Germinal center (tissue), 1 donor: Measurements from ENCODE around the gene HS6ST3.

ENCODE experiments used
- DNase-seq: peaks from one replicate; pipeline ENCODE4 v3.0.0; 2012; ENCODE audit warnings: mixed read lengths, low spot score

The HS6ST3 gene

GRCh38 chr13:96199315-96199714 is 109.4 kb downstream of the HS6ST3 start:
- DNase-seq = no peak

DNA sequence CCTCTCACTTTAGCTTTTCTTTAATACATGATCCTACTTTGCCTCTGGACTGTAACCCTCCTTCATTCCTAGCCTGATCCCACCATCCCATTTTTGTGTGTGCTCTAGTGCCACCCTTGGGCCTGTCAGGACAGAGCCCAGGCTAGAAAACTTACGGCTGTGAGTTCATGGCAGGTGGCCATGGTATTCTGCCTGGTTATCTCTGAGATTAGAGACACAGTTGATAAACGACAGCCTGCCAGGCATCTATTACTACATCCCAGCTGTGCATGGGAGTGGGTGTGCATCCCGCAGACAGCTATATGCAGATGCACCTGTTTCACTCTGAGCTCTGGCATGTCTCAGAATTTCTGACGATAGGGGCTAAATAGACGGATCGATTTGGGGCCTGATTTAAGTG is 110.9 kb downstream of the HS6ST3 start:
- no peak for DNase-seq

DNA sequence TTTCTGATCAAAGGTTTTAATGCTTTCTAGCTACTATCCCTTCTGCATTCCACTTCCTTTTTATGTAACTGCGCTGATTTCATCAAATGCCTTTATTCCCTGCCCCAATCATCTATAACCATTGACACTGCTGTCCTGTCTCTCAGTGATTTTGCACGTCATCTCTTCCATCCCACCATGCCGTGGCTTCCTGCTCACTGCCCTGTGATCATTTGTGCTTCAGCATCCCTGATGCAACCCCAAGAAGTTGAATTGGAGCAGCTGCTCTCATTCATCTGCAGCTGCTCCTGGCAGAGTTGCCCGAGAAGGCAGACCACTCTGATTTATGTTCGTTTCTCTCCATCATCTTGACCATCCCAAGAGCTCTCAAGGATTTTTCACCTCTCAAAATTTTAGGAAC is 112.4 kb downstream of the HS6ST3 start:
- no peak for DNase-seq

DNA sequence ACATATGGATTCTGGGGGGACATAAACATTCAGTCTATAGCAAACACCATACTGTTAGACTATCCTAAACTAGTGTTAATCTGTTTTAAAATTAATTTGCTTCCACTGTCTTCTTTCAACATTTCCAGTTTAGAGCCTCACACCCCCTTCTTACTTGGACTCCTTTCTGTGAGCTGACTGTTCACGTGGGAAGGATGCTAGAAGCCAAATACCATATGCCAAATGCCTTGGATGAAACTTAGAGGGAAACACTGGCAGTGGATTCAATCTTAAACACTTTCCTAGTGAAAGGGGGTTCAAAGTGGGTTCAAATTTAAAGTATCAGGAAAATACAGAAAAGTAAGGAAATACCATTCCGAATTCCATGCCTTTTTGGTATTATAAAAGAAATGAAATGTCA is 113.6 kb downstream of the HS6ST3 start:
- DNase-seq = no peak

GRCh38 chr13:96214824-96215445 is 125.0 kb downstream of the HS6ST3 start:
- DNase-seq = no peak

GRCh38 chr13:96216543-96216942 is 126.6 kb downstream of the HS6ST3 start:
- no peak for DNase-seq

DNA sequence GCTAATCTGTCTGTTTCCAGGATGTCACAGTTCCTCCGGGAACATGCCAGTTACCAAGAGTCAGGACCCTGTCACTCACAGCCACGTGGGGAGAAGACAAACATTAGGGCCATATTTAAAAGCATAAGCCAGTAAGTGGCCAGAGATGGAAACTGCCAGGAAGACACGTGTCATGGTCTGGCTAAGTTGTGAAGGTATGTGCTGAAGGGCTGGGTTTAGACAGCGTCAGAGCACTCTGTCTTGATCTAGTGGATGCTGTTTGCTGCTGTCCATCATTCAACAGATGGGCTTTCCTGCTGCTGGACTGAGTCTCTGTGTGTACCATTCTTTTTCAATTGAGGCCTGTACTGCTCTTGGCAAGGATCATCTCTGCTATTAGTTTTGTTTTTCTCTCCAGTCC is 128.6 kb downstream of the HS6ST3 start:
- DNase-seq = no peak

- no peak for DNase-seq
Measured at GRCh38 chr13:96221471-96221870, 131.6 kb downstream of the HS6ST3 start.

DNA sequence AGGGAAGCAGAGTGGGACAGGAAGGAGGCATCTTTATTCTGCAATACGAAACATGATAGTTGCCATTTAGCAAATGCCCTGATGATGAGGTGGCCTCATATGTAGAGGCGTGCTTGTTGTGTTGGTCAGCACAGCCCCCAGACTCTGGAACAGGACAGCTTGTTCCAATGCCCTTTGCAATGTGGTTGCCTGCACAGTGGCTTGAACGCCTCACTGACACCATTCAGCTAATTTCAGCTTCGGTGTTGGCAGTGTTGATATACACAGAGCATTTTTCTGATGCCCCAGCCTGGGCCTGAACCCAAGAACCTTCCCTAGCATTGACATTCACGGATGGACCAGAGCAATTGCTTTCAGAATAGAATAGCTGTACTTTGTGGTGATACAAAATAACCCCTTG is 133.3 kb downstream of the HS6ST3 start:
- DNase-seq = no peak

- DNase-seq = no peak
Measured at GRCh38 chr13:96229356-96229755, 139.4 kb downstream of the HS6ST3 start.

- DNase-seq = no peak
Measured at GRCh38 chr13:96238241-96238640, 148.3 kb downstream of the HS6ST3 start.

DNA sequence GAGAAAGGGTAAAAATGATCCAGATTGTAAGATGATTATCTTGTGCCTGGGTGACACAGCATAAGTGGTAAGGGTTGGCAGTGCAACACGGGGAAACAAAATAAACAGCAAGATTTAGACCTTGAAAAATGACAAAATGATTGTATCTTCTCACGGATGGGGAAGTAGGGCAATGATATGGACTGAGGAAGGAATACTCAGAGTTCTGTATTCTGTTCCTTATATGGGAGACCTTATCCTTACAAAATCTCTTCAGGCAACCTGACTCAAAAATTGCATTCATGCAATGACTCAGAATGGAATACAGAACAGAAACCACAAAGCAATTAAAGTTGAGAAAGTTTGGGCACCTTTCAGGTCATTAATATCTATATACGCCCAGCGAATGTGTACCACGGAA is 149.0 kb downstream of the HS6ST3 start:
- no peak for DNase-seq

GRCh38 chr13:96243376-96243775 is 153.5 kb downstream of the HS6ST3 start:
- DNase-seq = no peak

GRCh38 chr13:96248103-96248502 is 158.2 kb downstream of the HS6ST3 start:
- DNase-seq = no peak

GRCh38 chr13:96248996-96249395 is 159.1 kb downstream of the HS6ST3 start:
- no peak for DNase-seq

DNA sequence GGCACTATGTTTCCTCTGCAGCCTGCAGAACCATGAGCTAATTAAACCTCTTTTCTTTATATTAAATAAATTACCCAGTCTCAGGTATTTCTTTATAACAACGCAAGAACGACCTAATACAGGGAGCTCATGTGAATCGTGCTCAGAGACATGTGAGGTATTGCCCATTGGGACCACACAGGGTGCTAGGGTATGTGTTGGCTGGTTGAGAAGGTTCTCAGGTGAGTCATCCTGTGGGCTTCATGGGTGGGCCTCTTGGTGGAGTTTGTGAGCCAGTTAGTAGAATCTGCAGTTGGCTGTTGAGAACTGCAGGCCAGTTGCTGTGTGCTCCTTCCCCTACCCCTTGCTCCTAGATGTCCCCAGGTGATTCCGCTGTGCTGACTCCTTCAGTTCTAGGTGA is 163.0 kb downstream of the HS6ST3 start:
- DNase-seq = no peak

DNA sequence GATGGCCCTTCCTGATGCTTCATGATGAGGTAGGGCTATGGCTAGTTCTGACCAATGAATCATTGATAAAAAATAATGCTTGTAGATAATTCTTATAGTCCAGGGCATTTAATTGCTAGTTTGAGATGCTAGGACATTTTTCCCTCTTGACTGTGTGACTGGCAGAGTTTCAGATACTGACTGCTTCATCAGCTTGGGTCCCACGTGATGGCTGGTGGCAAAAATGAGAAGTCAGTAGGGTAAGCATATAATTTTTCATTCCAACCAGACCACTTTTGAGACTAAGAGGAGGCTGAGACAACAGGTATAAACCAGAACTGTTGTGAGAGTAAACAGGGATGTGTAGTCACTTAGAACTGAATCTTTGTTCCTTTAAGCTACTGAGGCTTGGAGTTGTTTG is 183.3 kb downstream of the HS6ST3 start:
- DNase-seq = no peak

DNA sequence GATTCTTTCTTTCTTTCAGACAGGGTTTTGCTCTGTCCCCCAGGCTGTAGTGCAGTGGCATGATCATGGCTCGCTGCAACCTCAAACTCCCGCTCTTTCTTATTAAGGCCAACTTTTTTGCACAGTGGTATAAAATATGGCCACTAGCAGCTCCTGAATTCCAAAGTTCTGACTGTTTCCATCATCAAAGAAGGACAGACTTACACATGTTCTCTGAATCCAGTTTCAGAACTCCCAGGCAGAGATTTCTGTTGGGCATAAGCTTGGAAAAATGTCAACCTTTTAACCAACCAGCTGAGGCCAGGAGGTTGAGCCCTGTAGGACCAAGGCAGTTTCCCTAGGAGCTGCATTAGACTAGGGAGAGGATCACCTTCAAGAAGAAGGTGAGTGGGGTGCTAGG is 184.1 kb downstream of the HS6ST3 start:
- DNase-seq = no peak

GRCh38 chr13:96279904-96280303 is 190.0 kb downstream of the HS6ST3 start:
- no peak for DNase-seq

DNA sequence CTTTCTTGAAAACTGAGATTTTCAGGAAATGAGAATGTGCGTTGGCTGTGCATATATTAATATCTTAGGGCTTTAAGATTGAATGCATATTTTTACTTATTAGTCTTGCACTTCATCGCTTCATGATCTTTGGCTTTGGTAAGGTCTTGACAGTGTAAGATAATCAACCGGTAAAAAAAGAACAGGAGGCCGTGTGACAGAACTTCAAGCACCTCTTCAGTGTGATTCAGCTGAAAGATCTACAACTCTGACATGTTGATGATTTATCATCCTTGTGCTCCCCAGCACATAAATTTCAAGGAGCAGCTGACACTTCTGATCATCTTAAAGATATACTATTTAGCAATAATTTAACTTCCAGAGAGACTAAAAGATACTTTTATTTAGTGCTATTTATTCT is 195.1 kb downstream of the HS6ST3 start:
- no peak for DNase-seq

DNA sequence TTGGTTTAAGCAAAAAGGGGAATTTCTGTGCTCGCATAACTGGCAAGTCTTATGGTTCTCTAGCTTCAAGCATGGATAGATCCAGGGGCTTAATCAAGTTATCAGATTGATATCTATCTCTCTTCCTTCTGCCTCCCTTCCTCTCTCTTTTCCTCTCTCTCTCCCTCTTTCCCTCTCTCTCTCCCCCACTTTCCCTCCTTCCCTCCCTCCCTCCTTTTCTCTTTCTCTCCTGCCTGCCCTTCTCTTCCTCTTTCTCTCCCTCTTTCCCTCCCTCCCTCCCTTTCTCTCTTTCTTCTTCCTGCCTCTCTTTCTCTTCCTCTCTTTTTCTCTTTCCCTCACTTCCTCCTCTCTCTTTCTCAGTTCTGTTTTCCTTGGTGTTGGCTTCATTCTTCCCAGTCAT is 195.8 kb downstream of the HS6ST3 start:
- no peak for DNase-seq

DNA sequence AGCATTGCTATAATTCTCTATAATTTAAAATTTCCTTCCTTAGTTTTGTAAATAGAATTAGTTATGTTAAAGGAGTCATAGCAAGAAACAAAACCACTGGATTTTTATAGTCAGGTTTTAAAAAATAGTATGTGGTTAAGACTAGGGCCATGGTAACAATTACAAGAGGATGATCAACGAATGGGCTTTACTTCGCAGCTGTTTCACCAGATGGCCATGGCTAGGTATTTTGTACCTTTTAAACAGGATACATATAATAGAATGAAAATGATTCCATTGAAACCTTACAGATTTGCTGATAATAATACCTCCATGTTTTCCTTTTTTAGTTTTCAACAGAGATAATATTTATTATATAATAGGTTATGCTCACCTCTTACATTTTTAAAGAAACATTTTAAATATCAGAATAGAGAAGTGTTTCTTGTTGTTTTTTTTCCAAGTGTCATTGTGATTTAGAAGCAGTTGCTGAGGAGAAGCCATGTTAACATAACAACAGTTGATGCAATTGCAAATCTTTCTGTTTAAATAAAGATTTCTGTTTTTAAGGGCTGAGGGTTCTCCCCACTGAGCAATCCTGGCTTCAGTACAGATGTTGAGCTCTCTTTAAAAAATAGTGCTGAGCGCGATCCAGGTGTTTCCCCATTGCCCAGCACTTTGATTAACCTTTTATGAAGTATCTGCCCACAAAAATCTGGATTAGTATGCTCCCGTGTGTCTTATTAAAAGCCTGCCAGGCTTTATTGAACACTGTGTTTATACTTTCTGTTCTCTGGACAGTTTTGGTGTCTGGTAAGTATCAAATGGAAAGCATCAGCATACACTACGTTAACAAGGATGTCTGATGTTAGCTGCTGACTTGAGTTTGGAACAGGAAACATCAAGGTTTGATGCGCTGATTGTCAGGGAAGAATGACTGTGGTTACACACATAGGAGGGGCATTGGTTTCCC is 205.3 kb downstream of the HS6ST3 start:
- no peak for DNase-seq

- no peak for DNase-seq
Measured at GRCh38 chr13:96297360-96297759, 207.5 kb downstream of the HS6ST3 start.

GRCh38 chr13:96299235-96299634 is 209.3 kb downstream of the HS6ST3 start:
- no peak for DNase-seq
